Renal cortical epithelial cell (primary cell): Measurements from ENCODE around the gene PHEX. TPM values are rescaled to one million over a fixed set of nuclear protein-coding genes. Genes with fewer than 3 reads are reported as not detected.
"Not testable (repeated sequence)": the region's sequence is repeated elsewhere in the genome, so short reads cannot be mapped to it uniquely, and the experiment has no call there.

Experiments
- DNase-seq: peaks from one replicate; pipeline ENCODE4 v3.0.0-alpha.2; 2011; ENCODE audit warnings: low read depth
- total RNA-seq: library from RNA; depleted of rRNA; stranded (reverse); fragments of >200 nt; gene quantifications from 2 replicates; pipeline ENCODE4 v1.2.3, GENCODE V29; 2014

The PHEX gene
- total RNA-seq, 1 donor from 2014 or later, result 1.0 TPM

DNA sequence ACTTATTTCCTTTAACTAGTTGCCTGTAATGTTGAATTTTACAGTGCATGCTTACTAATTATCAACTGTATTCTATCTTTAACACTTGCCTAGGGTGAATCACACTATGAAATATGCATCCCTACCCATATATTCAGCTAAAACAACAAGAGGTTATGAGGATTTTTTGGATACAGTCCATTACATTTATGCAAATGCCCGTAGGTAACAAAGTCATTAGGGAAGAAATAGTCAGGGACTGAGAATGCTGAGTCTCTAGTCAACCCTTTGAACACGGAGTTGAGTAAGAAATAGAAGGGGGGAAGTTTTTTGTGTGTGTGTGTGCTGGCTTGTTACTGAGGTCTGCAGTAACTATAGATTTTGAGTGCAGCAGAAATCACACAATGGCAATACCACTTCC, 214.5 kb downstream of the PHEX start:
- peak; percentile 86 for DNase-seq

- peak; percentile 24 for DNase-seq
These were observed 215.0 kb downstream of the PHEX start for GRCh38 chrX:22247169-22247568.

GRCh38 chrX:22248401-22248800, 216.3 kb downstream of the PHEX start:
- no peak for DNase-seq

DNA sequence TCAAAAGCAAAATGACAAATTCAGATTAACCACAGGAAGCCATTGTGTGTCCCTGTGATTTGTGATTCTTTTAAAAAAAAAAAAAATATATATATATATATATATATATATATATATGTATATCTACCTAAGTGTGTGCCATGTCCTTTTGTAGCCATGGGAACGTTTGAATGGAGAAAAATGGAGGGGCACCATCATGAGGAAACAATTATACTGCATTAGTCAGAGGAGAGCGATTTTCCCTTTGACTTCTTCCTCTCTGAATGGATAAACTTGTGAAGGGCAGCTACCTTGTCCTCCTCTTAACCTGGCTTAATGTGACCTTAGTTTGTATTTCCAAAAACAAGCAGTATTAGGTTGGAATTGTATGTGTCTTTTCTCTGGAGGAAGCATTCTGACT, 217.2 kb downstream of the PHEX start:
- no peak for DNase-seq

GRCh38 chrX:22268706-22269105, 236.6 kb downstream of the PHEX start:
- no peak for DNase-seq

DNA sequence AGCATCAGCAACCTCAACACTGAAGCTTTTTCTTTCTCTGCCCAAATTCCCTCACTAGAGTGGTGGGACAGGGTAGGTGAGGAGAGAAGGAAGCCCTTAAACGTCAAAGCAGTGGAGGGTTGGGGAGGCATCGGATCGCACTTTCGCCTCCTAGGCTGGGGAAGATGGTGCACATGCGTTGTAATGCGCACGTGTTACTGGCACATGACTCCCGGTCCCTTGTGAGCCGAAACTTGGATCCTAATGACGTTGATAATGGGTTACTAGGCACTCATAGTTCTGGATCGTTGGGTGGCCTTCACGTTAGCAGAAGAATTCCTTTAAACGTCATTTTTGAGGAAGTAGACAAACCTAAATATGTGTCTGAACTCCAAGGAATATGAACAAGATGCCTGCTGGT, 240.5 kb downstream of the PHEX start, which contains the start of gene CBLL2:
CBLL2 (plus strand) TSS at position 301 of the 400 bp plus-strand sequence; CDS start at position 380, 79 bp downstream.
- DNase-seq, result no peak

DNA sequence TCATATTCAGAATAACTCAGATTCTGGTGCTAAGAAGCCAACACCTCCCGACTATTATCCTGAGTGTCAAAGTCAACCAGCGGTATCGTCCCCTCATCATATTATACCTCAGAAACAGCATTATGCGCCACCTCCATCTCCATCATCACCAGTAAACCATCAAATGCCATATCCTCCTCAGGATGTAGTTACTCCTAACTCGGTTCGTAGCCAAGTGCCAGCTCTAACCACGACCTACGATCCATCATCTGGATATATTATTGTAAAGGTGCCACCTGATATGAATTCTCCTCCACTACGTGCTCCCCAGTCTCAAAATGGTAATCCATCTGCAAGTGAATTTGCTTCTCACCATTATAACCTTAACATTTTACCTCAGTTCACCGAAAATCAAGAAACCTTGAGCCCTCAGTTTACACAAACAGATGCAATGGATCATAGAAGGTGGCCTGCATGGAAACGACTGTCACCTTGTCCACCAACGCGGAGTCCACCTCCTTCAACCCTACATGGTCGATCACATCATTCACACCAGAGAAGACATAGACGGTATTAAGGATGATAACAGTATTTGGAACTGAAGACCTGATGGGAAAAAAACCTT, 241.7 kb downstream of the PHEX start:
- no peak for DNase-seq

GRCh38 chrX:22276781-22277180, 244.7 kb downstream of the PHEX start:
- DNase-seq, result peak; percentile 2

GRCh38 chrX:22278375-22278774, 246.2 kb downstream of the PHEX start:
- peak; percentile 13 for DNase-seq

GRCh38 chrX:22289209-22289608, 257.1 kb downstream of the PHEX start:
- DNase-seq, result not testable (repeated sequence)

DNA sequence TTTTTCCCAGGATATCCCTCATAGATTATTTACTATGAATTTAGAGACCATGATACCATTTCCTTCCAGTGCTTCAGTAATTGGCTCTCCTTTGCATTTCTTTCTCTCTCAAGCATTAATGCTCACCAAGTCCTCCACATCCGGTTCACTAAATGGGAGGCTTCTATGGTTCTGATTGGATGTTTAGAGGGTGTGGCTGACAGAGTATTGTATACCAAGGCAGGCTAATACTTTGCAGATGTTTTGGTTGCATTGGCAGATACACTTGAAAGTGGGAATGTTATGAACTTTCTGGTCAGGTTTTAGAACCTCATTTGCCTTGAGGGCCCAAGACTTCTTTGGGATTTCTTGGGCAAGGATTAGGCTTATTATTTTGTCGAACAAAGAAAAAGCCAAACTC, 264.7 kb downstream of the PHEX start:
- no peak for DNase-seq

DNA sequence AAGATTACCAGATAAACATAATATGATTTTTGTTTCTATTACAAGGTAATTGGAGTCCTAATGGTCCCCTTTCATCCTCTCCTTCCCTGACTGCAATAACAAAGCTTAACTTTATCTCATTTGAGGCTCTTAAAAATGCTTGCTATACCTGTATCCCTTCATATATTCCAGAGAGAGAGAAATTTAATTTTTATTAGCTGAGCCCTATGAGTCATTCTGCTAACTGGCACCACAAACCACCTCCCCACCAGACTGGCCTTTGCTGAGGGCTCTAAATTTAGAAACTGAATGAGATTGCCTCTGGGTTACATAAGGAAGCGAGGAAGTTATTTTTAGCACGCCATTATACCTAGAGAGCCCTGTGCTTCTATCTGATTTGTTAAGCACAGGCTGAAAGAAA, 268.0 kb downstream of the PHEX start:
- peak; percentile 75 for DNase-seq

Other genes starting within 250 kb of the PHEX start
- 5.0 and 17.9 TPM in 2 replicates for gene MBTPS2, start 192.7 kb upstream of the PHEX start, total RNA-seq
- 0.69 and 5.4 TPM in 2 replicates for gene YY2, start 176.3 kb upstream of the PHEX start, total RNA-seq
- 341 and 398 TPM in 2 replicates for gene SMS, start 91.6 kb upstream of the PHEX start, total RNA-seq
- not detected in 2 replicates for gene CBLL2, start 240.6 kb downstream of the PHEX start, total RNA-seq